Metanephros (tissue), 1 donor: ENCODE data around the gene TECTA. TPM values are rescaled to one million over a fixed set of nuclear protein-coding genes. Genes with fewer than 3 reads are reported as not detected.

Source experiments
- total RNA-seq: library from RNA; depleted of rRNA; stranded (reverse); fragments of >200 nt; gene quantifications from one replicate; pipeline ENCODE4 v1.2.3, GENCODE V29; 2014

Gene TECTA, protein sequence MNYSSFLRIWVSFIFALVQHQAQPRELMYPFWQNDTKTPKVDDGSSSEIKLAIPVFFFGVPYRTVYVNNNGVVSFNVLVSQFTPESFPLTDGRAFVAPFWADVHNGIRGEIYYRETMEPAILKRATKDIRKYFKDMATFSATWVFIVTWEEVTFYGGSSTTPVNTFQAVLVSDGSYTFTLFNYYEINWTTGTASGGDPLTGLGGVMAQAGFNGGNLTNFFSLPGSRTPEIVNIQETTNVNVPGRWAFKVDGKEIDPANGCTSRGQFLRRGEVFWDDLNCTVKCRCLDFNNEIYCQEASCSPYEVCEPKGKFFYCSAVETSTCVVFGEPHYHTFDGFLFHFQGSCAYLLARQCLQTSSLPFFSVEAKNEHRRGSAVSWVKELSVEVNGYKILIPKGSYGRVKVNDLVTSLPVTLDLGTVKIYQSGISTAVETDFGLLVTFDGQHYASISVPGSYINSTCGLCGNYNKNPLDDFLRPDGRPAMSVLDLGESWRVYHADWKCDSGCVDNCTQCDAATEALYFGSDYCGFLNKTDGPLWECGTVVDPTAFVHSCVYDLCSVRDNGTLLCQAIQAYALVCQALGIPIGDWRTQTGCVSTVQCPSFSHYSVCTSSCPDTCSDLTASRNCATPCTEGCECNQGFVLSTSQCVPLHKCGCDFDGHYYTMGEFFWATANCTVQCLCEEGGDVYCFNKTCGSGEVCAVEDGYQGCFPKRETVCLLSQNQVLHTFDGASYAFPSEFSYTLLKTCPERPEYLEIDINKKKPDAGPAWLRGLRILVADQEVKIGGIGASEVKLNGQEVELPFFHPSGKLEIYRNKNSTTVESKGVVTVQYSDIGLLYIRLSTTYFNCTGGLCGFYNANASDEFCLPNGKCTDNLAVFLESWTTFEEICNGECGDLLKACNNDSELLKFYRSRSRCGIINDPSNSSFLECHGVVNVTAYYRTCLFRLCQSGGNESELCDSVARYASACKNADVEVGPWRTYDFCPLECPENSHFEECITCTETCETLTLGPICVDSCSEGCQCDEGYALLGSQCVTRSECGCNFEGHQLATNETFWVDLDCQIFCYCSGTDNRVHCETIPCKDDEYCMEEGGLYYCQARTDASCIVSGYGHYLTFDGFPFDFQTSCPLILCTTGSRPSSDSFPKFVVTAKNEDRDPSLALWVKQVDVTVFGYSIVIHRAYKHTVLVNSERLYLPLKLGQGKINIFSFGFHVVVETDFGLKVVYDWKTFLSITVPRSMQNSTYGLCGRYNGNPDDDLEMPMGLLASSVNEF (N-terminal part only)
- total RNA-seq, result 1.5 TPM

GRCh38 chr11:121100943-121101342 lies at the start of gene TECTA:
TSS of gene TECTA (plus strand) at chr11:121101243. CDS start at chr11:121102666, 1,423 bp downstream.

Other genes with a start within 250 kb of the TECTA start
- gene TBCEL, start 77.1 kb upstream of the TECTA start, total RNA-seq, result 45.1 TPM
- 38.2 TPM for gene SC5D, start 191.5 kb downstream of the TECTA start, total RNA-seq